Endothelial cell of umbilical vein (primary cell): Measurements from ENCODE around the gene ARHGAP27. TPM values are rescaled to one million over a fixed set of nuclear protein-coding genes. Genes with fewer than 3 reads are reported as not detected.

Source experiments
- polyA plus RNA-seq, 4 experiments: library from polyadenylated mRNA; depleted of rRNA in 3 of 4; stranded (reverse) in 3 of 4; unstranded in 1 of 4; fragments of >200 nt; gene quantifications; 2 replicates each; pipeline versions ENCODE4 v1.2.1 to v1.2.3, GENCODE V29; 2011 to 2012; ENCODE audit warnings: missing spikeins in 1 of 4
- total RNA-seq: library from RNA; stranded (reverse); gene quantifications from 2 replicates; pipeline ENCODE4 v1.2.3, GENCODE V29; 2021

ARHGAP27 gene
- total and polyA plus RNA-seq, 2 donors (not counting 3 experiments of a cell fraction or from before 2014, with no cell fraction given) = 21.0 to 47.0 TPM

Other genes with a start within 250 kb of the ARHGAP27 start
- 1.6 and 1.7 TPM in 2 replicates for gene FMNL1, start 211.0 kb downstream of the ARHGAP27 start, total RNA-seq
- 0.30 and 0.95 TPM in 2 replicates for gene FMNL1, start 211.0 kb downstream of the ARHGAP27 start, polyA plus RNA-seq
- gene SPATA32, start 170.8 kb downstream of the ARHGAP27 start, total RNA-seq = not detected in 2 replicates
- gene SPATA32, start 170.8 kb downstream of the ARHGAP27 start, polyA plus RNA-seq = not detected in 2 replicates
- 7.9 and 9.8 TPM in 2 replicates for gene MAP3K14, start 115.8 kb downstream of the ARHGAP27 start, total RNA-seq
- 5.4 and 6.4 TPM in 2 replicates for gene MAP3K14, start 115.8 kb downstream of the ARHGAP27 start, polyA plus RNA-seq
- 52.0 and 54.8 TPM in 2 replicates for gene PLEKHM1, start 57.9 kb upstream of the ARHGAP27 start, total RNA-seq
- gene PLEKHM1, start 57.9 kb upstream of the ARHGAP27 start, polyA plus RNA-seq = 29.7 and 36.5 TPM in 2 replicates